GM12872 (cell line): ENCODE measurements around the gene CCDC195.

Experiments used
- CTCF ChIP-seq: IDR thresholded peaks from 3 replicates; pipeline ENCODE4 v1.5.1; 2011; ENCODE audit warnings: low read depth, mild to moderate bottlenecking, low read length, moderate library complexity; ENCODE audit not compliant: insufficient read depth

The CCDC195 gene

GRCh38 chr2:224716201-224716600 lies at the start of gene CCDC195:
TSS of gene CCDC195 (minus strand) at chr2:224716365. CDS start at chr2:224716365, 0 bp downstream.
- no peak for TF ChIP-seq CTCF

- TF ChIP-seq CTCF = no peak
Observed at GRCh38 chr2:224764565-224765236, 48.5 kb upstream of the CCDC195 start.

- TF ChIP-seq CTCF = no peak
Observed at GRCh38 chr2:224757934-224758548, 41.9 kb upstream of the CCDC195 start.

- no peak for TF ChIP-seq CTCF
Observed at GRCh38 chr2:224753743-224754540, 37.8 kb upstream of the CCDC195 start.

GRCh38 chr2:224751996-224752698 lies 36.0 kb upstream of the CCDC195 start:
- no peak for TF ChIP-seq CTCF

- no peak for TF ChIP-seq CTCF
Observed at GRCh38 chr2:224749136-224749535, 33.0 kb upstream of the CCDC195 start.

GRCh38 chr2:224747765-224748164 lies 31.6 kb upstream of the CCDC195 start:
- TF ChIP-seq CTCF = no peak
